ENCODE results near the gene CBX6. TPM values are rescaled to one million over a fixed set of nuclear protein-coding genes. Genes with fewer than 3 reads are reported as not detected.

CBX6 gene
- total RNA-seq, 1 donor from 2014 or later = 101 TPM

DNA sequence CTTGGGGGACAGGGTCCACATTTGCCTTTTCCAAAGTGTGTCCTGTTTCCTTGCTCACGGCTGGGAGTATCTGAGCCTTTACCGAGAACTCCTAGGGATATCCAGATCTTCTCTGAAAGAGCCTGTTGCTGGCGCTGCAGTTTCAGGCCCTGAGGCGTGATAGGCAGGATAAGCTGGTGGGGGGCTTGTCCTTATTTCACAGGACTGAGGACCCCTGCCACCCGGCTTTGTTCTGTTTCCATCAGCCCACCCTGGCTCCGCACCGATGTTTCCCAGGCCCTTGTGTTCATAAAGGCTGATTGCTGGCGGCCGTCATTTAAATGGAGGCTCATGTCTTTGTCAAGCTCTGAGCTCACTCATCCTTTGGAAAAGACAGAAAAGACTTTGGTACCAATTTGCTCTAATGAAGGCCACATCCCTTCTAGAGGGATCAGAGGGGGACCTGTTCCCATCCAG is 18.8 kb downstream of the CBX6 start:
- peaks cover 43% of the 10 kb centered on the region for H3K27me3 Mint-ChIP-seq (ENCODE audit: low read depth)
- no peak overlapping the region for H3K4me3 Mint-ChIP-seq
- TF ChIP-seq, protein P1, sequence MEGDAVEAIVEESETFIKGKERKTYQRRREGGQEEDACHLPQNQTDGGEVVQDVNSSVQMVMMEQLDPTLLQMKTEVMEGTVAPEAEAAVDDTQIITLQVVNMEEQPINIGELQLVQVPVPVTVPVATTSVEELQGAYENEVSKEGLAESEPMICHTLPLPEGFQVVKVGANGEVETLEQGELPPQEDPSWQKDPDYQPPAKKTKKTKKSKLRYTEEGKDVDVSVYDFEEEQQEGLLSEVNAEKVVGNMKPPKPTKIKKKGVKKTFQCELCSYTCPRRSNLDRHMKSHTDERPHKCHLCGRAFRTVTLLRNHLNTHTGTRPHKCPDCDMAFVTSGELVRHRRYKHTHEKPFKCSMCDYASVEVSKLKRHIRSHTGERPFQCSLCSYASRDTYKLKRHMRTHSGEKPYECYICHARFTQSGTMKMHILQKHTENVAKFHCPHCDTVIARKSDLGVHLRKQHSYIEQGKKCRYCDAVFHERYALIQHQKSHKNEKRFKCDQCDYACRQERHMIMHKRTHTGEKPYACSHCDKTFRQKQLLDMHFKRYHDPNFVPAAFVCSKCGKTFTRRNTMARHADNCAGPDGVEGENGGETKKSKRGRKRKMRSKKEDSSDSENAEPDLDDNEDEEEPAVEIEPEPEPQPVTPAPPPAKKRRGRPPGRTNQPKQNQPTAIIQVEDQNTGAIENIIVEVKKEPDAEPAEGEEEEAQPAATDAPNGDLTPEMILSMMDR (IDR thresholded peaks at IDR 0.05; ENCODE audit: unreplicated experiment) = no peak
- no peak overlapping the region for H3K27ac Mint-ChIP-seq
- DNase-seq (ENCODE audit: low spot score in 2 of 2, unreplicated experiment in 2 of 2) = no peak
- H3K36me3 Mint-ChIP-seq = no peaks in the 10 kb centered on the region
- no peaks in the 10 kb centered on the region for H3K9me3 Mint-ChIP-seq
- H3K4me1 Mint-ChIP-seq = no peaks in the 10 kb centered on the region

DNA sequence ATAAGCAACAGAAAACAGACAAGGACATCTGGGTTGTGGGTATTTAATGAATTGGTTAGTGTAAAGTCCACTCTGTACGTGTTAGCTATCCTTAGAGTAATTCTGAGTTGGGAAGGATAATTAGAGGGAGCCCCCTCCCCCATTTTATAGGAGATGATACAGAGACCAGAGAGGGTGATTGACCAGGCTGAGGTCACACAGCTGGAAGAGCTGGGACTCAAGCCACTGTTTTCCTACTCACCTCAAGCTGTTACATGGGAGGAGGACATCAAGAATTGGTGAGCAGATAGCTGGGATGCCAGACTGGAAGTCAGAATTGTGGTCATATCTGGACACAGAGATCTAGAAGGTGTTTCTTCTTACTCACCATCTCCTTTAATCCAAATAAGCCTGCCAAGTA is 19.5 kb downstream of the CBX6 start:
- no peak for DNase-seq (ENCODE audit: low spot score in 2 of 2, unreplicated experiment in 2 of 2)
- Mint-ChIP-seq H3K4me1 (no peaks in the 10 kb centered on the region), H3K27me3 (ENCODE audit: low read depth) (peaks cover 50% of the 10 kb centered on the region), H3K4me3 (no peak overlapping the region), H3K9me3 (no peaks in the 10 kb centered on the region), H3K27ac (no peak overlapping the region), H3K36me3 (no peaks in the 10 kb centered on the region)
- TF ChIP-seq, protein P1 (IDR thresholded peaks at IDR 0.05; ENCODE audit: unreplicated experiment) = no peak

DNA sequence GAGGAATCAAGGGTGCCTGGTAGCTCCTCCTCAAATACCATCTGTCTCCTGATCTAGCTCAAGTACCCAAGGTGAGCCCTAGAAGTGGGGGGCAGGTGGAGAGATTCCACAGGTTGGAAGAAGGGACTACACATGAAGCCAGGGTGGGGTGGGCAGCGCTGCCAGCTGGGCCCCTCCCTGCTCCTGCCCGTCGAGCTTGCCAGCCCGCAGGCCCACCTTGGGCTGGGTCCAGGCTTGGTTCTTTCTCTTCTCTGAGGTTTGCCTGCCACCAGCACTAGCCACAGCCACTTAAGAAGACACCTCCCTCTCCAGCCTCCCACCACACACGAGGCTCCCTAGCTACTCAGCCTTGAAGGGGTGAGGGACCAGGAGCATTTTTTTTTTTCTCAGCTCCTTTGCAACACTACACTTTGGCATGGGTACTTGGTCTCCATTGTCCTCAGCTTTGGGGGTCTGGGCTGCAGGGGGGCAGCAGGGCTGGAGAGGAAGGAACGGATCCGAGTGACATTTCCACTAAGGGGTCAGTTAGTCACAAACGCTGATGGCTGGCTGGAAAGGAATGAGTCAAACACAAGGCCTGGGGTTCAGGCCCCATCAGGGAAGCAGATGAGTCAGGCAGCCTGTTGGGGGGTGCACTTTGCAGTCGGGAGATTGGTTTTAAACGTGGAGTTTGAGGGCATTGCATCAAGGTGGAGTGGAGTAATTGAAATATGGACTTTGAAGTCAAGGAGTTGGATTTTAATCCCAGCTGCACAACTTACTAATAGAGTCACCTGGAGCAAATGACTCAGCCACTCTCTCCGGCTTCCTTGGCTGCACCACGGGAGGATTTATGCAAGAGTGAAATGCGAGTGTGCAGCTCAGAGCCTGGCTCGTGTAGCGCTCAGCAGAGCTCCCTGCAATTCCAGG is 20.8 kb downstream of the CBX6 start:
- no peaks in the 10 kb centered on the region for H3K9me3 Mint-ChIP-seq
- H3K36me3 Mint-ChIP-seq = no peaks in the 10 kb centered on the region
- H3K4me1 Mint-ChIP-seq = no peaks in the 10 kb centered on the region
- TF ChIP-seq, protein P1 (IDR thresholded peaks at IDR 0.05; ENCODE audit: unreplicated experiment) = no peak
- no peak for DNase-seq (ENCODE audit: low spot score in 2 of 2, unreplicated experiment in 2 of 2)
- H3K27ac Mint-ChIP-seq = no peak overlapping the region
- H3K27me3 Mint-ChIP-seq (ENCODE audit: low read depth) = peaks cover 63% of the 10 kb centered on the region
- no peak overlapping the region for H3K4me3 Mint-ChIP-seq

DNA sequence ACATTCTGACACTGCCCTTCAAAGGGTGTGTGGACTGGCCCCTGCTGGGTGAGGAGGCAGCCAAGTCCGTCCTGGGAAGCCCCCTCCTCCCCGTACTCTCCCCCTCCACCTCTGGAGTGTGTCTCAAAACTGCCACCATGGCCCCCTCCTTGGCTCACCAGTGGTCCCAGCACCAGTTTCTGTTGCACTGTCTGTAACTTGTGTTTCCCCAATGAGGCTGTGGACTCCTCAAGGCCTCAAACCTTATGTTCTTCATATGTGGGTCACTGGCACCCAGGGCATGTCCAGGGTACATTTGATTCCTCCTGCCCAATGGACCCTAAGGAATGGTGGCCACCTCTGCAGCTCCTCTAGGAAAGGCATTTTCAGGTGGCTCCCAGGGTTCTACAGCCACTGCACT is 21.6 kb downstream of the CBX6 start:
- no peak for DNase-seq (ENCODE audit: low spot score in 2 of 2, unreplicated experiment in 2 of 2)
- H3K4me3 Mint-ChIP-seq = no peak overlapping the region
- no peaks in the 10 kb centered on the region for H3K9me3 Mint-ChIP-seq
- no peak overlapping the region for H3K27ac Mint-ChIP-seq
- TF ChIP-seq, protein P1 (IDR thresholded peaks at IDR 0.05; ENCODE audit: unreplicated experiment) = no peak
- no peaks in the 10 kb centered on the region for H3K36me3 Mint-ChIP-seq
- no peaks in the 10 kb centered on the region for H3K4me1 Mint-ChIP-seq
- peaks cover 69% of the 10 kb centered on the region for H3K27me3 Mint-ChIP-seq (ENCODE audit: low read depth)

DNA sequence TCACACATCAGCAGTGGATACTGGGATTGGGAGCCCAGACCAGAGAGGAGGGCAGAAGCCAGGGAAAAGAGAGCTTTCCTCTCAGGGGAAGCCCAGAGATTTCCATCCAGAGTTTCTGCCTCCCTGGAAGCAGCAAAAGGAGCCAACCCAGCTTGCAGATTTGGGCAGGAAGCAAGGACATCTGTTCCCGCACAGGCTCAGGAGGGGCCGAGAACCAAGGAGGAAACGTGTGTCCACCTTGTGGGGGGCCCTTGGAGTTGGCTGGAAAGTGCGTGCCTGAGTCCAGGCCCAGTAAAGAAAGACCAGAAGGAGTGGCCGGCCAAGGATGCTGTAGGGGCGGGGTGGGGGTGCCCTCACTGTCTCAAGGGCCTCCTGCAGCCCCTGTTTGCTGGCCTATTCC is 22.2 kb downstream of the CBX6 start:
- H3K4me3 Mint-ChIP-seq = no peak overlapping the region
- H3K9me3 Mint-ChIP-seq = no peaks in the 10 kb centered on the region
- H3K4me1 Mint-ChIP-seq = no peaks in the 10 kb centered on the region
- DNase-seq (ENCODE audit: low spot score in 2 of 2, unreplicated experiment in 2 of 2) = no peak
- H3K27ac Mint-ChIP-seq = no peak overlapping the region
- TF ChIP-seq, protein P1 (IDR thresholded peaks at IDR 0.05; ENCODE audit: unreplicated experiment) = no peak
- H3K27me3 Mint-ChIP-seq (ENCODE audit: low read depth) = peaks cover 75% of the 10 kb centered on the region
- H3K36me3 Mint-ChIP-seq = no peaks in the 10 kb centered on the region

Data from mesothelial cell of epicardium (in vitro differentiated cells).